Activated CD4-positive, alpha-beta T cell treated with anti-CD3 and anti-CD28 coated beads, Interleukin-2, Interleukin-4, amounts not matched to agents 100 ng/mL and 50 ng/mL, durations not matched to agents 16 hours and 8 hours (primary cell): Measurements from ENCODE around the gene HPGDS.
"Not testable (repeated sequence)": the region's sequence is repeated elsewhere in the genome, so short reads cannot be mapped to it uniquely, and the experiment has no call there.

Source experiments
- DNase-seq: peaks from one replicate; pipeline ENCODE4 v3.0.0-alpha.2; 2020; ENCODE audit warnings: low spot score

Gene HPGDS

GRCh38 chr4:94357624-94358023 lies 15.0 kb upstream of the HPGDS start:
- DNase-seq: no peak

- no peak for DNase-seq
Measured at GRCh38 chr4:94356444-94356843, 13.8 kb upstream of the HPGDS start.

GRCh38 chr4:94354474-94354896 lies 11.8 kb upstream of the HPGDS start:
- DNase-seq: no peak

- no peak for DNase-seq
Measured at GRCh38 chr4:94352996-94353395, 10.4 kb upstream of the HPGDS start.

- DNase-seq: no peak
Measured at GRCh38 chr4:94352163-94352562, 9.5 kb upstream of the HPGDS start.

- DNase-seq: no peak
Measured at GRCh38 chr4:94351319-94351718, 8.7 kb upstream of the HPGDS start.

GRCh38 chr4:94350095-94350494 lies 7.5 kb upstream of the HPGDS start:
- DNase-seq: no peak

- DNase-seq: peak; percentile 60
Measured at GRCh38 chr4:94349193-94349592, 6.6 kb upstream of the HPGDS start.

GRCh38 chr4:94348666-94349065 lies 6.0 kb upstream of the HPGDS start:
- peak; percentile 26 for DNase-seq

GRCh38 chr4:94346541-94346940 lies 3.9 kb upstream of the HPGDS start:
- DNase-seq: no peak

GRCh38 chr4:94345969-94346368 lies 3.3 kb upstream of the HPGDS start:
- no peak for DNase-seq

GRCh38 chr4:94345266-94345665 lies 2.6 kb upstream of the HPGDS start:
- no peak for DNase-seq

GRCh38 chr4:94344457-94344856 lies 1.8 kb upstream of the HPGDS start:
- DNase-seq: no peak

GRCh38 chr4:94341481-94342370 lies 910 bp downstream of the HPGDS start:
- DNase-seq: no peak

GRCh38 chr4:94339779-94340178 lies 2.9 kb downstream of the HPGDS start:
- peak; percentile 60 for DNase-seq

GRCh38 chr4:94338681-94339351 lies 3.8 kb downstream of the HPGDS start:
- peak; percentile 85 for DNase-seq

- DNase-seq: not testable (repeated sequence)
Measured at GRCh38 chr4:94336791-94337190, 5.8 kb downstream of the HPGDS start.

GRCh38 chr4:94336303-94336702 lies 6.3 kb downstream of the HPGDS start:
- no peak for DNase-seq

GRCh38 chr4:94334962-94335361 lies 7.7 kb downstream of the HPGDS start:
- no peak for DNase-seq

- no peak for DNase-seq
Measured at GRCh38 chr4:94334476-94334875, 8.2 kb downstream of the HPGDS start.

GRCh38 chr4:94333866-94334265 lies 8.8 kb downstream of the HPGDS start:
- DNase-seq: no peak

GRCh38 chr4:94332983-94333590 lies 9.5 kb downstream of the HPGDS start:
- no peak for DNase-seq

GRCh38 chr4:94329933-94330332 lies 12.7 kb downstream of the HPGDS start:
- DNase-seq: no peak
